OCI-LY7 (cell line): ENCODE data around the gene INSIG1.

Experiments
- CTCF ChIP-seq: fragments of 200-600 bp; sonication (generic); conservative IDR thresholded peaks from 2 replicates; pipeline ENCODE4 v1.5.1; 2014; ENCODE audit warnings: mild to moderate bottlenecking, antibody characterized with exemption, low read length, moderate library complexity, mixed read lengths
- EZH2phosphoT487 ChIP-seq: fragments of 200-600 bp; sonication (generic); IDR thresholded peaks from 2 replicates; pipeline ENCODE4 v1.6.1; 2018; ENCODE audit warnings: low read depth, borderline replicate concordance, mild to moderate bottlenecking, mixed run types, antibody characterized with exemption, low read length, moderate library complexity, mixed read lengths

DNA sequence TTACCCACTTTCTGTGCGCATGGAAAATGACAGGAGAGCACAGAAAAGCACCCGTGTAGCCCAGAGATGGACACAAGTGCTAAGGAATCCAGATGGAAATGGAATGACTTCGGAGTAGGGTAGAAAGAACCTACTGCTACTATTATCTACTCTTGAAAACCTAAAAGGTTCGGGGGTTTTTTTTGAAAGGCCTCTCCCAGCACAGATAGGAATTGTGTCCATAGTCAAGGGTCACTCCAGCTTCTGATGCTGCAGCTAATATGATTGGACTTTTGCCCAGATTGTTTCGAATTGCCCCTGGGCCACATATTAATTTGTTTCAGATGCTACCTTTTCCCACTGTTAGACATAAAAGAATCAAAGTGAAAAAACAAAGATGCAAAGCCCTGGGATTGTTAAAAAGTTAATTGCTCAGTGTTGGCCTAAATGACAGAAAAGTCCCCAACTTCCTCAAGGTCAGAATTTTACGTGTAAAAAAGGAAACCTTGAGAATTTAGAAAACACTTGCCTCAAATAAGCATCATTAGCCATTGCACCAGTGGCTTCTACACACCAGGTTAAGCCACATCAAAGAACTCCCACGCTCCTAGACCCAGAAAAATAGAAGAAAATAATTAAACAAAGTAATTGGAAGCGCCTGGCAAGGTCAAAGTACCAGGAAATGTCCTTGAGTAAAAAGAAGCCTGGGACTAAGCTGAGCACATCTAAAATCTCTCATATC, 40.8 kb upstream of the INSIG1 start:
- TF ChIP-seq CTCF (no peak), EZH2phosphoT487 (no peak)
